C4-2B (cell line): Measurements from ENCODE around the gene CLEC14A.

Source experiments
- CTCF ChIP-seq: fragments of 450-650 bp; conservative IDR thresholded peaks from 2 replicates; pipeline ENCODE4 v1.5.1; 2017; ENCODE audit warnings: mild to moderate bottlenecking
- ZFX ChIP-seq: fragments of 450-650 bp; IDR thresholded peaks from 2 replicates; pipeline ENCODE4 v1.6.1; 2017

- TF ChIP-seq CTCF = no peak
- no peak for TF ChIP-seq ZFX
Observed at GRCh38 chr14:38262844-38263243, 7.0 kb upstream of the CLEC14A start.
